22Rv1 (cell line): ENCODE measurements around the gene SYNPO2.

Experiments used
- ZFX ChIP-seq: fragments of 450-650 bp; IDR thresholded peaks from 2 replicates; pipeline ENCODE4 v1.6.1; 2017; ENCODE audit warnings: antibody characterized with exemption, borderline replicate concordance
- TF ChIP-seq, protein P1 (sequence below): fragments of 450-650 bp; IDR thresholded peaks from 2 replicates; pipeline ENCODE4 v1.5.1; 2017; ENCODE audit warnings: mild to moderate bottlenecking

DNA sequence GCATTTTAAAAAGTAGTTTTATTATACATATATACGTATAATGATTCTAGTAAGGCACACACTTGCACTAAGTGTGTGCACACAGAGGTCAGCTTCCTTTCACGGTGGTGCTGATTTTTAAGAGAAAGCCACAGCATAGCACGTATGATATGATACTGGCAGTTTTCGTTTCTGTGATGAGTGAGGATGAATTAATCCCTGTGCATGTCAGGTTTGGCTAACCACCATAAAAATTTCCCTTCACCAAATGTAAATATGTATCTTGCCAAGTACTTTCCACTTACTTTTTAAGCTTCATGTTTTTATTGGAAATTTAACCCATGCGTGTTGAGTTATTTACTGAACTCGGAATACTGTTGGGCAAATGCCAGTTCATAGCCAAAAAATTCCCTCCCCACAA, 84.6 kb downstream of the SYNPO2 start:
- TF ChIP-seq, protein P1, sequence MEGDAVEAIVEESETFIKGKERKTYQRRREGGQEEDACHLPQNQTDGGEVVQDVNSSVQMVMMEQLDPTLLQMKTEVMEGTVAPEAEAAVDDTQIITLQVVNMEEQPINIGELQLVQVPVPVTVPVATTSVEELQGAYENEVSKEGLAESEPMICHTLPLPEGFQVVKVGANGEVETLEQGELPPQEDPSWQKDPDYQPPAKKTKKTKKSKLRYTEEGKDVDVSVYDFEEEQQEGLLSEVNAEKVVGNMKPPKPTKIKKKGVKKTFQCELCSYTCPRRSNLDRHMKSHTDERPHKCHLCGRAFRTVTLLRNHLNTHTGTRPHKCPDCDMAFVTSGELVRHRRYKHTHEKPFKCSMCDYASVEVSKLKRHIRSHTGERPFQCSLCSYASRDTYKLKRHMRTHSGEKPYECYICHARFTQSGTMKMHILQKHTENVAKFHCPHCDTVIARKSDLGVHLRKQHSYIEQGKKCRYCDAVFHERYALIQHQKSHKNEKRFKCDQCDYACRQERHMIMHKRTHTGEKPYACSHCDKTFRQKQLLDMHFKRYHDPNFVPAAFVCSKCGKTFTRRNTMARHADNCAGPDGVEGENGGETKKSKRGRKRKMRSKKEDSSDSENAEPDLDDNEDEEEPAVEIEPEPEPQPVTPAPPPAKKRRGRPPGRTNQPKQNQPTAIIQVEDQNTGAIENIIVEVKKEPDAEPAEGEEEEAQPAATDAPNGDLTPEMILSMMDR, result no peak
- no peak for TF ChIP-seq ZFX
